ENCODE measurements around the gene PCBP1.
"Not testable (repeated sequence)": the region's sequence is repeated elsewhere in the genome, so short reads cannot be mapped to it uniquely, and the experiment has no call there.

Gene PCBP1

GRCh38 chr2:70126413-70126812 is 39.1 kb downstream of the PCBP1 start:
- DNase-seq (ENCODE audit: low read depth in 2 of 2), result no peak

GRCh38 chr2:70128005-70128404 is 40.7 kb downstream of the PCBP1 start:
- H3K4me3 ChIP-seq (replicated peaks in 1 of 2; ENCODE audit: low read depth in 2 of 2, low read length in 2 of 2), result no peak overlapping the region
- DNase-seq (ENCODE audit: low read depth in 2 of 2), result no peak
- no peak for TF ChIP-seq CTCF (IDR thresholded peaks at IDR 0.05; ENCODE audit: low read depth, low read length)

More at GRCh38 chr2:70126413-70126812, 39.1 kb downstream of the PCBP1 start:
- TF ChIP-seq CTCF (IDR thresholded peaks at IDR 0.05; ENCODE audit: low read depth, low read length), result no peak
- H3K4me3 ChIP-seq (replicated peaks in 1 of 2; ENCODE audit: low read depth in 2 of 2, low read length in 2 of 2), result no peak overlapping the region

DNA sequence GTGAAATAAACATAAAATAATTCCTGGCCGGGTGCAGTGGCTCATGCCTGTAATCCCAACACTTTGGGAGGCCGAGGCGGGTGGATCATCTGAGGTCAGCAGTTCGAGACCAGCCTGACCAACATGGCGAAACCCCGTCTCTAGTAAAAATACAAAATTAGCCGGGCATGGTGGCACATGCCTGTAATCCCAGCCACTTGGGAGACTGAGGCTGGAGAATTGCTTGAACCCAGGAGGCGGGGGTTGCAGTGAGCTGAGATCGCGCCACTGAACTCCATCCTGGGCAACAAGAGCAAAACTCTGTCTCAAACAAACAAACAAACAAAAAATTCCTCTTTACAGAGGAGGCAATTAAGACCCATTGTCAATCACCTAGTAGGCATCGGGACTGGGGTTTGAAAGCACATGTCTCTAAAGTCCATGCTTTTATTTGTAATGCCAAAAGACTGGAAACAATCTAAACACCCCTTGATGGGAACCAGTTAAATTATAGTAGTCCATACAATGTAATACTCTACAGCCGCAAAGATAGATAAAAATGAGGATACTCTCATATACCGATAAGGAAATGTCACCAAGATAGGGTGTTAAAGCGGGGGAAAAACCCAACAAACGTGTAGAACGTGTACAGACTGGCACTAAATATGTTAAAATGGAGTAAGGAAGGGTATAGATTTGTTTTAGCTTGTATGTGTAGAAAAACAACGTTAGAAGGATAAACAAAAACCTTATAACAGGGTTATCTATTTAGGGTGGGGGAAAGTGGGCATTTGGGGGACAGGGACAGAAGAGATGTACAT is 44.3 kb downstream of the PCBP1 start:
- DNase-seq (ENCODE audit: low read depth in 2 of 2); H3K4me3 ChIP-seq (replicated peaks in 1 of 2; ENCODE audit: low read depth in 2 of 2, low read length in 2 of 2): not testable (repeated sequence)

GRCh38 chr2:70132244-70133126 is 45.2 kb downstream of the PCBP1 start:
- peak overlapping the region; percentile 12 to 16 for H3K4me3 ChIP-seq (replicated peaks in 1 of 2; ENCODE audit: low read depth in 2 of 2, low read length in 2 of 2)
- DNase-seq (ENCODE audit: low read depth in 2 of 2), result peak; percentile 75
- TF ChIP-seq CTCF (IDR thresholded peaks at IDR 0.05; ENCODE audit: low read depth, low read length), result no peak

- TF ChIP-seq CTCF (IDR thresholded peaks at IDR 0.05; ENCODE audit: low read depth, low read length), result no peak
Measured at GRCh38 chr2:70133127-70133452, 45.8 kb downstream of the PCBP1 start.

GRCh38 chr2:70133491-70134322 is 46.4 kb downstream of the PCBP1 start:
- peak; percentile 35 to 53 for DNase-seq (ENCODE audit: low read depth in 2 of 2)
- no peak for TF ChIP-seq CTCF (IDR thresholded peaks at IDR 0.05; ENCODE audit: low read depth, low read length)
- no peak overlapping the region for H3K4me3 ChIP-seq (replicated peaks in 1 of 2; ENCODE audit: low read depth in 2 of 2, low read length in 2 of 2)

More at GRCh38 chr2:70133127-70133452, 45.8 kb downstream of the PCBP1 start:
- H3K4me3 ChIP-seq (replicated peaks in 1 of 2; ENCODE audit: low read depth in 2 of 2, low read length in 2 of 2), result no peak overlapping the region
- DNase-seq (ENCODE audit: low read depth in 2 of 2), result no peak

DNA sequence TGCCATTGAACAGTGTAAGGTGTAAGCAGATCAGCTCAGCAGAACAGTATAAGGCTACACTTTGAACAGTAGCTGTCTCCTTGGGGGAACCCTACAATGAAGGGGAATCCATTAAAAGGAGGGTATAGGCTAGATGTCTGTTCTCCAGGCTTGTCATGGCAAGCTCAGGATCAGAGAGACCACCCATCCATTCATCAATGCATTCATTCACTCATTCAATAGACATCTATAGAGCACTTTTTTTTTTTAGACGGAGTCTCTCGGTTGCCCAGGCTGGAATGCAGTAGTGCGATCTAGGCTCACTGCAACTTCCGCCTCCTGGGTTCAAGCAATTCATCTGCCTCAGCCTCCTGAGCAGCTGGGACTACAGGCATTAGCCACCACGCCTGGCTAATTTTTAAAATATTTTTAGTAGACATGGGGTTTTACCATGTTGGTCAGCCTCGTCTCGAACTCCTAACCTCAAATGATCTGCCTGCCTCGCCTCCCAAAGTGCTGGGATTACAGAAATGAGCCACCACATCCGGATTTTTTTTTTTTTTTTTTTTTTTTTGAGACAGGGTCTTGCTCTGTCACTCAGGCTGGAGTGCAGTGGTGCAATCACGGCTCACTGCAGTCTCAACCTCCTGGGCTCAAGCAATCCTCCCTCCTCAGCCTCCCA is 47.2 kb downstream of the PCBP1 start:
- not testable (repeated sequence) for H3K4me3 ChIP-seq (replicated peaks in 1 of 2; ENCODE audit: low read depth in 2 of 2, low read length in 2 of 2); DNase-seq (ENCODE audit: low read depth in 2 of 2)
